EL (cell line): ENCODE results near the gene PNPLA8.

Experiments
- DNase-seq: peaks from one replicate; pipeline ENCODE4 v3.0.0-alpha.2; 2016

Gene PNPLA8

GRCh38 chr7:108434010-108434409 is 91.9 kb downstream of the PNPLA8 start:
- DNase-seq: no peak

GRCh38 chr7:108431099-108431498 is 94.8 kb downstream of the PNPLA8 start:
- DNase-seq: no peak

- DNase-seq: no peak
Measured at GRCh38 chr7:108430664-108431063, 95.3 kb downstream of the PNPLA8 start.

DNA sequence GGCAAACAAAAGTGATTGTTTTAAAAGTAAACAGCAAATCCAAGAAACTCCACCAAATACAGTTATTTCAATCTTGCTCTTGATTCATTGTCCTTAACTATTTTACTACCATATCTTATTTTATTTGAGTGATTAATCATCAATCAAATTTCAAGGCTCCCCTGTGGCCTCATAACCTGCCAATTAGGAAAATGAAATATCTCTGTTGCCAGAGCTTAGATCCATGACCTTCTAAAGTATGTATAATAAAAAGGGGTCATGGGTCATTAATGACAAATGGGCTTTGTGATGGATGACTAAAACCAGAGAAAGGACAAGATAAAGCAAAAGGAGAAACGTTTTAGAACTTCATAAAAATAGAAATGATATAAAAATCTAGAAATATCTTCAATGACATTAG is 98.2 kb downstream of the PNPLA8 start:
- DNase-seq: no peak

- no peak for DNase-seq
Measured at GRCh38 chr7:108425714-108426275, 100.1 kb downstream of the PNPLA8 start.

GRCh38 chr7:108424013-108424412 is 101.9 kb downstream of the PNPLA8 start:
- no peak for DNase-seq

- no peak for DNase-seq
Measured at GRCh38 chr7:108423089-108423989, 102.6 kb downstream of the PNPLA8 start.

- DNase-seq: no peak
Measured at GRCh38 chr7:108421720-108422331, 104.1 kb downstream of the PNPLA8 start.
